A549 treated with CpdA at 1 μM for 4 hours (cell line): ENCODE data around the gene RXFP4. TPM values are rescaled to one million over a fixed set of nuclear protein-coding genes. Genes with fewer than 3 reads are reported as not detected.

ENCODE experiments used
- total RNA-seq: library from RNA; stranded (reverse); fragments of 200-300 nt; extraction: Qiagen RNA extraction; gene quantifications from 5 replicates; pipeline ENCODE4 v1.2.3, GENCODE V29; 2022; ENCODE audit warnings: low read depth

Gene RXFP4, protein sequence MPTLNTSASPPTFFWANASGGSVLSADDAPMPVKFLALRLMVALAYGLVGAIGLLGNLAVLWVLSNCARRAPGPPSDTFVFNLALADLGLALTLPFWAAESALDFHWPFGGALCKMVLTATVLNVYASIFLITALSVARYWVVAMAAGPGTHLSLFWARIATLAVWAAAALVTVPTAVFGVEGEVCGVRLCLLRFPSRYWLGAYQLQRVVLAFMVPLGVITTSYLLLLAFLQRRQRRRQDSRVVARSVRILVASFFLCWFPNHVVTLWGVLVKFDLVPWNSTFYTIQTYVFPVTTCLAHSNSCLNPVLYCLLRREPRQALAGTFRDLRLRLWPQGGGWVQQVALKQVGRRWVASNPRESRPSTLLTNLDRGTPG
- total RNA-seq = not detected in 5 replicates

DNA sequence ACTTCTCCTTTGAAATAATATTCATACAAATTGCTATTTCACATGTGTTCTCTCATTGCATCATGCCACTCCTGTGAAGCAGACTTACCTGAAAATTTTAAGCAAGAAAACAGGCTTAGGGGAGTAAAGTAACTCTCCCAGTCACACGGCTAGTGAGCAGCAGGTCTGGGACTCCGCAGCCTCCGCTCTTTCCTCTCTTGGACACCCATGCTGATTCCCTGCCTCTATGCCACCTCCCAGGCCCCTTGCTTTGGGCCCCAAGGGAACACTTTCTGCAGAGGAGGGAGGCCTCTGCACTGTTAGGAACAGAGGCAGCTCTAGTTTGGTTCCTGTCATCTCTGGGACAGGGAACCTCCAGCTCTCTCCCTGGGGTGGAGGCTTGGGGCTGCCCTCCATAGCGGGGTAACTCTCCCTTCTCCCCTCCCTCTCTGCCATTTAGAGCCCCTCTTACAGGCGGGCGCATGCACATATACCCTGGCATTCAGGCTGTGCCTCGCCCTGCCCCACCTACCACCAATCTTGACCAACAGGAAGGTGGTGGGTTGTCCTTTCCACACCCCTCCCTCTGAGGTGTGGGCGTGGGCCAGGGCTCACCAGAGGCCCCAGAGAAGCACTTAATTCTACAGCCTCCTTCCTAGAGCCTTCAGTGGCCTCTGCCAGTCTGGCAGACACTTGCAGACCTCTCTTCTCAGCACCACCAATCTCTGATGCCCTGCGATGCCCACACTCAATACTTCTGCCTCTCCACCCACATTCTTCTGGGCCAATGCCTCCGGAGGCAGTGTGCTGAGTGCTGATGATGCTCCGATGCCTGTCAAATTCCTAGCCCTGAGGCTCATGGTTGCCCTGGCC, at the start of gene RXFP4:
TSS of gene RXFP4 (plus strand) at position 646 of the 852 bp plus-strand sequence. CDS start at position 718, 72 bp downstream.

DNA sequence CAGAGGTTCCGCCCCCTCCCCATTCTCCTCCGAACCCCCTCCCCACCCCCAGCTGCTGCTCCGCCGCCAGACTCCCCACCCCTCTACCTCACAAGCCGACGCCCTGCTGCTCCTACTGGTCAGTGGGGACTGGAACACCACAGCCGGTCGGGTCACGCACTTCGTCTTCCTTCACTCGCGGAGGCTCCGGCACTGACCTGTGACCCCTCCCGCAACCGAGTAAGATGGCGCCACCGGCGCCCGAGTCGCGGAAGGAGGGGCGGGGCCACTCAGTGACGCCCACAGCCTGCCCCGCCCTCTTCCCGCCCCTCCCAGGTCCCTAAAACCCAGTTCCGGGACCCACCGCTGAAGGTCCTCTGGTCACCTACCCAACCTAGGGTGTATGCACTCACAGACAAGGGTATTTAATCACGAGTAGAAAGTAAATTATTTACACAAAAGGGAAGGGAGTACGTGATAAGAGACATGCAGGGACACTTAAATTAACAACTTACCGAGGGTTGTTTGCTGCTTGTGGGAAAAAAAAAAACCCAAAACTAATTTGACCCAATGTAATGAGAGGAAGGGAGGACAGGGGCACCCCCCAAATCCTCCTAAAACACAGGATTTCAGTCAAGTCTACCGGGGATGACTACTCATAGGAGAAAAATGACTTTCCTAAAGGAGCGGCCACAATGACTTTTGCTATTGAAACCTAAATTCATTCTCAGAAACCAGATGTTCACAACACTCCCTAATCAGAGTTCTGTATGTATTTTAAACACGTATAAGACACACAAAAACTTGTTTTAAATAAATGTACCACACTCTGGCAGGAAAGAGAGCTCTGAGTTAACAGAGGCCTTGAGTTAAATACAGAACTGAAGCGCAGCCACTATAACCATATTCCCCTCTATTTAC, 30.0 kb upstream of the RXFP4 start, which contains the start of gene RIT1:
TSS of gene RIT1 (minus strand) at position 194 of the 900 bp plus-strand sequence. CDS start 588 bp downstream, outside the sequence.

DNA sequence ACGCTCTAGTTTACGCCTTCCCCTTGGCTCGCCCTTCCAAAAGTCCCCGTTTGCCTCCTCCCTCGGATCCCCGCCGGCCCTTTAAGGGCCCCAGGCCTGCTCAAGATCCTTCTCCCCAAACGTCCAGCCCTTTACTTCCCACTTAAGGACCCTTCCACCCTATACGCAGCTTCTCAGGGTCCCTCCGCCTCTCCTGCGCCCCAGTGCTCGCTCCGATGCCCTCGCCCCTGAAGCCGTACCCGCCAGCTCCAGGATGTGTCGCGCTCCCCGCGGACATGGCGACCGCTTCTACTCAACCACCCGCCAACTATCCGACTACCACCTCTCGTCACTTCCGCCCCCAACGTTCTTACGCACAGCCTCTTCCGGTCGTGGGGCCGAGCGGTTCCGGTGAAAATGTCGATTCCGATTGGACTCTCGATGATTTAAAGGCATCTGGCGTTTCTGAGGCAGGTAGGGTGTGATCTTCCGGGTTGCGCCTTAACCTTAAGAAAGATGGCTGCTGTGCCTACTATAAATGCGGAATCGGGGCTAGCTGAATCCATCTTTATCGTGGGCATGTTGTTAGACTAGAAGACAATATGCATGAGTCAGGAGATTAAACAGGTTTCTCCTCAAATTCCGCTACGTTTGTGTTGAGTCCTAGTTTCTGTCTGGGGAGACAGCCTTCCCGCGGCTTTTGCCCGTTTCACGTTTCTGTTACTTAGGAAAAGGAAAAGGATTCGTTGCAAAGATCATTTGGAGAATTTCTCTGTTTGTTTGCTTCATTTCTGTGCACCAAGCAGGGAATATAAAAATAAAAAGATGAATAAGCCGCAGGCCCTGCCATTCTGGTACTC, 7.1 kb upstream of the RXFP4 start, which contains the start of gene KHDC4:
TSS of gene KHDC4 (minus strand) at position 317 of the 839 bp plus-strand sequence. CDS start at position 277, 40 bp downstream.

DNA sequence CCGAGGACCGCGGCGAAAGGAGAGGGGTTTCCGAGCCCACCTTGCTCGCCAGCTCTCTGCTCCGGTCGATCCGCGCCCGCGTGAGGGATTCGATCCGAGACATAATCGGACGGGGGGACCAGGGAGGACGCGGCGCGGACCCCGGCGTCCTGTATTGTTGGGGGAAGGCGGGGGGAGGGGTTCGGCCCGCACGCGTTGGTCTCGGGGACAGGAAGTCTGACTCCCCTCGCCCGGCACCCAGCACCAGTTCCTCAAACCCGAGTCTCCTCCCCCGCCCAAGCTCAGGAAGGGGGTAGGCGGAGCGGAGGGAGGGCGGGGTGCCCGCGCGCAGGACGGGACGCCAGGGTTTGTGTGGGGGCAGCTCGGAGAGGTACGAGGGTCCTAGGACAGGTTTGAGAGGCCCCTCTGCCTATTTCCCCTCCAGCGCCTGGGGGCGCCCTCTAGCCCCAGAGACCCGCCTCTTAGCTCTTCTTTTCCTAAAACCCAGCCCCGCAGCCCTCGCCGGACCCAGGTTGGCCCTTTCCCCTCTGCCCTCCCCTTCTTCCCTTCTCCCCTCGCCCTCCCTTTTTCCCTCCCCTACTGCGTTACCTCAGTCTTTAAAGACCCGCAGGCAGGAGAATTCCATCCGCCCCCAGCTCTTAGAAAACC, 37.0 kb downstream of the RXFP4 start, which contains the start of gene ARHGEF2:
TSS of gene ARHGEF2 (minus strand) at position 223 of the 648 bp plus-strand sequence. CDS start at position 103, 120 bp downstream.

Other genes with a start within 250 kb of the RXFP4 start
- 14.4 to 16.0 TPM (median 14.7 TPM) in 5 replicates for gene GON4L, start 84.4 kb upstream of the RXFP4 start, total RNA-seq
- gene SYT11, start 82.1 kb upstream of the RXFP4 start, total RNA-seq = 0.96 to 1.4 TPM (median 1.3 TPM) in 5 replicates
- gene RIT1, start 30.3 kb upstream of the RXFP4 start, total RNA-seq = 24.9 to 29.1 TPM (median 26.3 TPM) in 5 replicates
- 24.5 to 30.9 TPM (median 27.3 TPM) in 5 replicates for gene KHDC4, start 7.2 kb upstream of the RXFP4 start, total RNA-seq
- 35.4 to 46.0 TPM (median 38.5 TPM) in 5 replicates for gene ARHGEF2, start 36.9 kb downstream of the RXFP4 start, total RNA-seq
- gene SSR2, start 79.3 kb downstream of the RXFP4 start, total RNA-seq = 261 to 286 TPM (median 280 TPM) in 5 replicates
- gene UBQLN4, start 112.2 kb downstream of the RXFP4 start, total RNA-seq = 36.3 to 46.5 TPM (median 45.1 TPM) in 5 replicates
- gene LAMTOR2, start 113.1 kb downstream of the RXFP4 start, total RNA-seq = 152 to 166 TPM (median 161 TPM) in 5 replicates
- 0.31 to 0.36 TPM in 2 of 5 replicates, not detected in the others for gene RAB25, start 119.5 kb downstream of the RXFP4 start, total RNA-seq
- 2.1 to 3.1 TPM (median 2.3 TPM) in 5 replicates for gene MEX3A, start 140.8 kb downstream of the RXFP4 start, total RNA-seq
- 631 to 722 TPM (median 685 TPM) in 5 replicates for gene LMNA, start 173.1 kb downstream of the RXFP4 start, total RNA-seq
- 0.34 to 0.65 TPM (median 0.41 TPM) in 5 replicates for gene SEMA4A, start 211.9 kb downstream of the RXFP4 start, total RNA-seq